Colonic mucosa (tissue), 4 donors: ENCODE data around the gene ERCC6. TPM values are rescaled to one million over a fixed set of nuclear protein-coding genes. Genes with fewer than 3 reads are reported as not detected.

Source experiments
- DNase-seq: peaks from one replicate; pipeline ENCODE4 v3.0.0-alpha.2; 2020
- H3K27ac ChIP-seq: fragments of 200-600 bp; one replicate; pipeline ENCODE4 v1.8.0; 2021
- H3K27me3 ChIP-seq: fragments of 200-600 bp; one replicate; pipeline ENCODE4 v1.8.0; 2021
- H3K36me3 ChIP-seq: fragments of 200-600 bp; one replicate; pipeline ENCODE4 v1.8.0; 2021
- H3K4me1 ChIP-seq: fragments of 200-600 bp; one replicate; pipeline ENCODE4 v1.8.0; 2021; ENCODE audit warnings: mild to moderate bottlenecking
- H3K4me3 ChIP-seq: fragments of 200-600 bp; one replicate; pipeline ENCODE4 v1.8.0; 2021
- H3K9ac ChIP-seq, 2 donors: one replicate each; pipeline ENCODE4 v1.7.0; 2013; ENCODE audit warnings: control low read depth in 2 of 2, low read depth in 2 of 2, low read length in 2 of 2
- H3K9me3 ChIP-seq: fragments of 200-600 bp; one replicate; pipeline ENCODE4 v1.8.0; 2021
- intact Hi-C: fragments of 100-400 bp; cut with DNase I; formaldehyde crosslinking; loops from one replicate; pipeline ENCODE4 v1.14.1; 2022
- total RNA-seq, 2 donors: library from RNA; stranded (reverse); fragmentation: NEBNext Ultra II Directional in 1 of 2; extraction: Animal tissue kit (Norgen Biotek cat#: 25700) in 1 of 2; gene quantifications; one replicate each; pipeline ENCODE4 v1.2.1, GENCODE V29; 2021
- TF ChIP-seq, protein P1 (sequence below): fragments of 200-600 bp; IDR thresholded peaks from one replicate; pipeline ENCODE4 v1.8.0; 2022; ENCODE audit warnings: antibody characterized with exemption, mild to moderate bottlenecking
- donor health status: healthy.
- donor health status: DM: no; HTN: no; CAD: no.
- donor health status: DM: no; HTN: no; CAD: no.

The ERCC6 gene
- total RNA-seq, 2 donors from 2014 or later = 16.4 to 18.0 TPM

DNA sequence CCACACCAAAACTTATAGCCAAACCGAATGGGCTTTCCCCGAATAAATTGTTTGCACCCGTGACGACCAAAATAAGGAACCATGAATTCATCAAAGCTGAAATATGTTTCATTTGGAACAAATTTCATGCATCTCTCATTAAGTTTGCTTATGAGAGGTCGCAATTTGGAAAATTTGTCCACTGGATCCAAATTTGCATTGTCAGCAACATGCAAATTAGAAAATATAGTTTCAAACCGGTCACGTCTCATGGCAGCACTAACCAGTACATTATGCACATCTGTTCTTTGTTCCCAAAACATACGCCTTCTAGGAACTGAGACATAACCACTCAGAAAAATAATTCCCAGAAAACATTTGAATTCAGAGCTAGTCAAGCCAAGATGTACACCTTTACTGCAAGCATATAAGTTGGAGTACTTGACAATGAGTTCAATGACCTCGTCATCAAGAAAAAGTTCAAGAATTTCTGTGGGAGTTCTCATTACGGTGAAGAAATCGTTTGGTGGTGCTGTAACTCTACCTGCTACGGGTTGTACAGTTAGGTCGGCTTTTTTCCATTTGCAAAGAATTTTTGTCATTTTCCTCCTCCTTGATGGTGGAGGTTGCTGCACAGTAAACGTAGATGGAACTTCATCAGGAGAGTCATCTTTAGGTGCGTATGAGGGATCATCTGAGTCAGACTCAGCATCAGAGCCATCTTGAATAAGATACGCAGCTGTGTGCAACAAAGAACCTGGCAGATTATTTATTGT lies 22.5 kb downstream of the ERCC6 start:
- TF ChIP-seq, protein P1, sequence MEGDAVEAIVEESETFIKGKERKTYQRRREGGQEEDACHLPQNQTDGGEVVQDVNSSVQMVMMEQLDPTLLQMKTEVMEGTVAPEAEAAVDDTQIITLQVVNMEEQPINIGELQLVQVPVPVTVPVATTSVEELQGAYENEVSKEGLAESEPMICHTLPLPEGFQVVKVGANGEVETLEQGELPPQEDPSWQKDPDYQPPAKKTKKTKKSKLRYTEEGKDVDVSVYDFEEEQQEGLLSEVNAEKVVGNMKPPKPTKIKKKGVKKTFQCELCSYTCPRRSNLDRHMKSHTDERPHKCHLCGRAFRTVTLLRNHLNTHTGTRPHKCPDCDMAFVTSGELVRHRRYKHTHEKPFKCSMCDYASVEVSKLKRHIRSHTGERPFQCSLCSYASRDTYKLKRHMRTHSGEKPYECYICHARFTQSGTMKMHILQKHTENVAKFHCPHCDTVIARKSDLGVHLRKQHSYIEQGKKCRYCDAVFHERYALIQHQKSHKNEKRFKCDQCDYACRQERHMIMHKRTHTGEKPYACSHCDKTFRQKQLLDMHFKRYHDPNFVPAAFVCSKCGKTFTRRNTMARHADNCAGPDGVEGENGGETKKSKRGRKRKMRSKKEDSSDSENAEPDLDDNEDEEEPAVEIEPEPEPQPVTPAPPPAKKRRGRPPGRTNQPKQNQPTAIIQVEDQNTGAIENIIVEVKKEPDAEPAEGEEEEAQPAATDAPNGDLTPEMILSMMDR = no peak
- intact Hi-C loops = loop anchor here (10.0 kb wide), 3 partner anchors 532 to 862 kb away; no protein-coding TSS in a partner anchor
- no peaks in the 10 kb centered on the region for H3K9me3 ChIP-seq
- H3K4me3 ChIP-seq = no peak overlapping the region
- H3K36me3 ChIP-seq = no peaks in the 10 kb centered on the region
- H3K27me3 ChIP-seq = no peaks in the 10 kb centered on the region
- no peak overlapping the region for H3K27ac ChIP-seq
- no peaks in the 10 kb centered on the region for H3K4me1 ChIP-seq
- DNase-seq = no peak
- no peak overlapping the region for H3K9ac ChIP-seq

DNA sequence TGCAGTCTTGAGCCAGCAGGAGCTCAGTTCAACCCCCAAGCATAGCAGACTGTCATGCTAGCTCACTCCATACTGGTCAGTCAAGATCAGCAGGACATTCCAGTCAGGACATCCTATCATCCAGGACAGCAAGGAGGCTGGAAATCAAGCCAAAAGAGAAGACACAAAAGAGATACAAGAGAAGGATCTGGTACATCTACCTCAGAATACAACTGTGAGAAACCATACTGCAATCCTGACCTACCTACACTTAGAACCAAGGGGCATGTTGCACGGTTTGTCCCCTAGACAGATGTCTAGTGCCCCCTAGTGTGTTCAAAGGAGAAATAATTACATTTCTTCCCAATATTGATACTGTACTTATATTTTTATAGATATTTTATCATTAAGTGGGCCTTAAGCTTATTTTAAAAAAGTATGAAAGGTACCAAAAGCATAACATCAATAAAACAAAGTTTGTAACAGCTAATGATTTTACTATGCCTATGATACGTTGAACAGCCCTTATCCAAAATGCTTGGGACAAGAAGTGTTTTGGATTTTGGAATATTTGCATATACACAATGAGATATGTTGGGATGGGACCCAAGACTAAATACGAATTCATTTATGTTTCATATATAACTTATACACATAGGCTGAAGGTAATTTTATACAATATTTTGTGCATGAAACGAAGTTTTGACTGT lies 26.7 kb downstream of the ERCC6 start:
- H3K27me3 ChIP-seq = no peaks in the 10 kb centered on the region
- no peaks in the 10 kb centered on the region for H3K9me3 ChIP-seq
- H3K9ac ChIP-seq = no peak overlapping the region
- H3K4me3 ChIP-seq = no peak overlapping the region
- H3K4me1 ChIP-seq = no peaks in the 10 kb centered on the region
- no peak overlapping the region for H3K27ac ChIP-seq
- H3K36me3 ChIP-seq = no peaks in the 10 kb centered on the region
- no peak for DNase-seq
- TF ChIP-seq, protein P1 = peak; percentile 37
- intact Hi-C loops = loop anchor here (5.0 to 10.0 kb wide), 4 partner anchors 105 to 857 kb away; no protein-coding TSS in a partner anchor

DNA sequence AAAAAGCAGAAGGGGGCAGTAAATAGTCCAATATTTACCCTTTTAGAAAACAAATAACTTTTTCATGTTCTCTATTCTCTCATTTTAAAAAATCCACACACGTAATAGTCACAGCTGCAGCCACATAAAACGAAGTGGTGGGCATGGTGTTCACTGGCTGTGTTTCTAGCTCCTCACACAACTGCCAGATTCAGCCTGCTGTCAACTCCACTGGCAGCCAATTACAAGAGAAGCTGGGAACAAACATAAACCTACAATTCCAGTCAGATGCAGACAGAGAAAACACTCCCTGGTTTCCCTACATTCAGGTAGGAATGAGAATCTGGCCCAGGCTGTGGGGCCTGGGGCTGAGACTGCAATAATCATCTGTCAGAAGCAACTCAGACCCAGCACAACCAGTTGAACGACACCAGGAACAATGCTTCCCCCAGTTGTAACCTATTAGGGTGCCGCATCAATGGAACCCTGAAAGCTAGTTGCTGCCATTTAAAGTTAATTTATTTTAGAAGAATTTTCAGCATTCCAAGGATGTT lies 29.1 kb downstream of the ERCC6 start:
- Histone ChIP-seq H3K27ac (no peak overlapping the region), H3K4me3 (no peak overlapping the region), H3K9me3 (no peaks in the 10 kb centered on the region), H3K4me1 (no peaks in the 10 kb centered on the region), H3K36me3 (no peaks in the 10 kb centered on the region), H3K27me3 (no peaks in the 10 kb centered on the region), H3K9ac (no peak overlapping the region)
- DNase-seq = no peak
- TF ChIP-seq, protein P1 = no peak
- intact Hi-C loops = loop anchor here (5.0 to 10.0 kb wide), 4 partner anchors 103 to 855 kb away; no protein-coding TSS in a partner anchor

DNA sequence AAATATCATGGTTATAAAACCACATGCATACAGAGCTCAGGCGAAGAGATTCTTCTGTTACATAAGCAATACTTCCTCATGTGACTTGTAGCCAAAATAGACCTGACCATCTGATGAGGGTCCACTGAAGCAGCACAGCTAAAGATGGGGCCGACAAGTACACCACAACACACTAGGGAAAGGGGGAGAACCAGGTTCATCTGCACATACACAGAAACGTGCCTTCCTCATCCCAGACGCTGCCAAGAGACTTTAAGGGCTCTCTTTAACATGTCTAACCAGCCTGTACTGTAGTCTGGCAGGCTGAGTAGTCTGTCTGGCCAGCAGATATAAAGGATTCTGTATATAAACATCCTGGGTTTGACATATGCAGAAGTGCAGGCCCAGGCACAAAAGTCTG lies 30.3 kb downstream of the ERCC6 start:
- Histone ChIP-seq H3K27me3 (no peaks in the 10 kb centered on the region), H3K36me3 (no peaks in the 10 kb centered on the region), H3K9me3 (no peaks in the 10 kb centered on the region), H3K4me3 (no peak overlapping the region), H3K4me1 (no peaks in the 10 kb centered on the region), H3K9ac (no peak overlapping the region), H3K27ac (no peak overlapping the region)
- intact Hi-C loops = no loop called here
- DNase-seq = no peak
- TF ChIP-seq, protein P1 = no peak

DNA sequence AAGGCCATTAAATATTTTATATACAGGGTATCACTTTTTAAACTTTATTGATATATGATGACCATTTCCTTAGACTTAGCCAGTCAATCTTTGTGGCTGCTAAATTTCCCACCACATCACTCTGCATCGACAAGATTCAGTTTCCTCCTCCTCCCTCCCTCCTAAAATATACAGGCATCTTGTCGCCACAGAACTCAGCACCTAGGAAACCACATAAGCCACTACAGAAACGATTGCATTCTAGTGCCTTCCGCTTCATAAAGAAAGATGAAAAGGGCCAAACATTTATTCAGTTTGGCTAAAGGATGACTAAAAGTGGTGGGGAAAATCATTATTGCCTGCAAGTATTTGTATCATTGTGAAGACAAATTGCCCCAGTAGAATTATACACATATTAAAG lies 30.7 kb downstream of the ERCC6 start:
- Histone ChIP-seq H3K27ac (no peak overlapping the region), H3K27me3 (no peaks in the 10 kb centered on the region), H3K9me3 (no peaks in the 10 kb centered on the region), H3K36me3 (no peaks in the 10 kb centered on the region), H3K9ac (no peak overlapping the region), H3K4me3 (no peak overlapping the region), H3K4me1 (no peaks in the 10 kb centered on the region)
- DNase-seq = no peak
- TF ChIP-seq, protein P1 = no peak
- intact Hi-C loops = no loop called here
